ENCODE results near the gene PROSER3. TPM values are rescaled to one million over a fixed set of nuclear protein-coding genes. Genes with fewer than 3 reads are reported as not detected.
A peak's percentile ranks its signal among the peaks of the same experiment; 100 is the strongest.

The PROSER3 gene
- polyA plus RNA-seq, 4 donors = 1.8 to 15.0 (median 6.2) TPM

GRCh38 chr19:35744430-35745327 is 13.3 kb upstream of the PROSER3 start:
- DNase-seq (peak; percentile 96 to 98), FAIRE-seq (no peak)
- Histone ChIP-seq H3K36me3 (ENCODE audit: control insufficient read depth in 3 of 3, insufficient read depth in 2 of 3, low read depth in 1 of 3, low read length in 3 of 3) (peaks cover 0 to 28% (median 0%) of the 10 kb centered on the region in 3 donors), H3K4me3 (ENCODE audit: low read depth in 1 of 3, low read length in 3 of 3) (peak overlapping the region; percentile 77 to 99 (median 89)), H3K4me1 (ENCODE audit: control insufficient read depth in 3 of 3, insufficient read depth in 2 of 3, low read depth in 1 of 3, low read length in 2 of 3) (peaks cover 3 to 28% (median 4%) of the 10 kb centered on the region in 3 donors), H3K9me3 (ENCODE audit: control insufficient read depth in 2 of 2, insufficient read depth in 1 of 2, low read depth in 1 of 2, low read length in 1 of 2) (peaks cover 0 to 4% of the 10 kb centered on the region in 2 donors), H3K27me3 (ENCODE audit: control insufficient read depth in 3 of 3, insufficient read depth in 3 of 3, low read length in 3 of 3) (no peaks in the 10 kb centered on the region), H3K27ac (ENCODE audit: low read depth in 1 of 3, low read length in 2 of 3) (peak overlapping the region; percentile 92 to 100 (median 100))
- WGBS, 3 donors = 7 to 11% (median 7%) methylated on average over 37 to 41 of the region's 41 CpGs

GRCh38 chr19:35745328-35746086 is 12.5 kb upstream of the PROSER3 start, which contains the start of the genes PSENEN and U2AF1L4:
Gene PSENEN, plus strand, starts transcription at chr19:35745651. Its CDS starts 280 bp downstream, at chr19:35745931.
Gene U2AF1L4, minus strand, starts transcription at chr19:35745418. Its CDS starts 27 bp downstream, at chr19:35745391.
- Histone ChIP-seq H3K36me3 (ENCODE audit: control insufficient read depth in 3 of 3, insufficient read depth in 2 of 3, low read depth in 1 of 3, low read length in 3 of 3) (peaks cover 0 to 28% (median 0%) of the 10 kb centered on the region in 3 donors), H3K27ac (ENCODE audit: low read depth in 1 of 3, low read length in 2 of 3) (peak within 1 kb of the TSS; percentile 92 to 100 (median 100)), H3K4me3 (ENCODE audit: low read depth in 1 of 3, low read length in 3 of 3) (peak within 1 kb of the TSS; percentile 77 to 99 (median 89)), H3K9me3 (ENCODE audit: control insufficient read depth in 2 of 2, insufficient read depth in 1 of 2, low read depth in 1 of 2, low read length in 1 of 2) (peaks cover 0 to 4% of the 10 kb centered on the region in 2 donors), H3K27me3 (ENCODE audit: control insufficient read depth in 3 of 3, insufficient read depth in 3 of 3, low read length in 3 of 3) (no peaks in the 10 kb centered on the region), H3K4me1 (ENCODE audit: control insufficient read depth in 3 of 3, insufficient read depth in 2 of 3, low read depth in 1 of 3, low read length in 2 of 3) (peaks cover 3 to 25% (median 4%) of the 10 kb centered on the region in 3 donors)
- 0 to 1% (median 0%) methylated on average over 40 of the region's 40 CpGs for WGBS, 3 donors
- peak; percentile 100 for DNase-seq
- no peak for FAIRE-seq

- peak overlapping the region; percentile 41 to 100 (median 66) for H3K27ac ChIP-seq (ENCODE audit: low read depth in 1 of 3, low read length in 2 of 3)
- WGBS, 3 donors = 3 to 14% (median 7%) methylated on average over 4 of the region's 4 CpGs
- DNase-seq = no peak
- peaks cover 0 to 4% of the 10 kb centered on the region in 2 donors for H3K9me3 ChIP-seq (ENCODE audit: control insufficient read depth in 2 of 2, insufficient read depth in 1 of 2, low read depth in 1 of 2, low read length in 1 of 2)
- H3K36me3 ChIP-seq (ENCODE audit: control insufficient read depth in 3 of 3, insufficient read depth in 2 of 3, low read depth in 1 of 3, low read length in 3 of 3) = peaks cover 0 to 31% (median 0%) of the 10 kb centered on the region in 3 donors
- H3K4me3 ChIP-seq (ENCODE audit: low read depth in 1 of 3, low read length in 3 of 3) = peak overlapping the region; percentile 72 to 99 (median 77)
- peaks cover 3 to 23% (median 4%) of the 10 kb centered on the region in 3 donors for H3K4me1 ChIP-seq (ENCODE audit: control insufficient read depth in 3 of 3, insufficient read depth in 2 of 3, low read depth in 1 of 3, low read length in 2 of 3)
- H3K27me3 ChIP-seq (ENCODE audit: control insufficient read depth in 3 of 3, insufficient read depth in 3 of 3, low read length in 3 of 3) = no peaks in the 10 kb centered on the region
- FAIRE-seq = no peak
Measured at GRCh38 chr19:35746087-35746462, 11.9 kb upstream of the PROSER3 start.

- Histone ChIP-seq H3K36me3 (ENCODE audit: control insufficient read depth in 3 of 3, insufficient read depth in 2 of 3, low read depth in 1 of 3, low read length in 3 of 3) (peaks cover 0 to 35% (median 0%) of the 10 kb centered on the region in 3 donors), H3K27ac (ENCODE audit: low read depth in 1 of 3, low read length in 2 of 3) (no peak overlapping the region), H3K4me3 (ENCODE audit: low read depth in 1 of 3, low read length in 3 of 3) (peak overlapping the region in 2 of 3 donors; percentile 77 to 99), H3K9me3 (ENCODE audit: control insufficient read depth in 2 of 2, insufficient read depth in 1 of 2, low read depth in 1 of 2, low read length in 1 of 2) (peaks cover 0 to 4% of the 10 kb centered on the region in 2 donors), H3K27me3 (ENCODE audit: control insufficient read depth in 3 of 3, insufficient read depth in 3 of 3, low read length in 3 of 3) (no peaks in the 10 kb centered on the region), H3K4me1 (ENCODE audit: control insufficient read depth in 3 of 3, insufficient read depth in 2 of 3, low read depth in 1 of 3, low read length in 2 of 3) (peaks cover 3 to 23% (median 4%) of the 10 kb centered on the region in 3 donors)
- 87 to 93% (median 88%) methylated on average over 4 to 5 of the region's 5 CpGs for WGBS, 3 donors
- DNase-seq (no peak), FAIRE-seq (no peak)
Measured at GRCh38 chr19:35746531-35746930, 11.4 kb upstream of the PROSER3 start.

- Histone ChIP-seq H3K4me1 (ENCODE audit: control insufficient read depth in 3 of 3, insufficient read depth in 2 of 3, low read depth in 1 of 3, low read length in 2 of 3) (peaks cover 3 to 23% (median 4%) of the 10 kb centered on the region in 3 donors), H3K27me3 (ENCODE audit: control insufficient read depth in 3 of 3, insufficient read depth in 3 of 3, low read length in 3 of 3) (no peaks in the 10 kb centered on the region), H3K27ac (ENCODE audit: low read depth in 1 of 3, low read length in 2 of 3) (peak within 1 kb of the TSS in 2 of 3 donors; percentile 44 to 72), H3K4me3 (ENCODE audit: low read depth in 1 of 3, low read length in 3 of 3) (peak within 1 kb of the TSS; percentile 71 to 86 (median 78)), H3K36me3 (ENCODE audit: control insufficient read depth in 3 of 3, insufficient read depth in 2 of 3, low read depth in 1 of 3, low read length in 3 of 3) (peaks cover 0 to 40% (median 3%) of the 10 kb centered on the region in 3 donors), H3K9me3 (ENCODE audit: control insufficient read depth in 2 of 2, insufficient read depth in 1 of 2, low read depth in 1 of 2, low read length in 1 of 2) (peaks cover 0 to 4% of the 10 kb centered on the region in 2 donors)
- DNase-seq = peak; percentile 100
- FAIRE-seq = peak; percentile 76
- WGBS, 3 donors = 0 to 1% (median 1%) methylated on average over 45 of the region's 45 CpGs
Measured at GRCh38 chr19:35748106-35749020, 9.6 kb upstream of the PROSER3 start, which contains the start of gene LIN37. Gene LIN37, plus strand, starts transcription at chr19:35748576. Its CDS starts 149 bp downstream, at chr19:35748725.

GRCh38 chr19:35750167-35750566 is 7.8 kb upstream of the PROSER3 start:
- no peak for DNase-seq
- no peak overlapping the region for H3K27ac ChIP-seq (ENCODE audit: low read depth in 1 of 3, low read length in 2 of 3)
- no peak for FAIRE-seq

GRCh38 chr19:35751839-35752745 is 5.9 kb upstream of the PROSER3 start:
- Histone ChIP-seq H3K27me3 (ENCODE audit: control insufficient read depth in 3 of 3, insufficient read depth in 3 of 3, low read length in 3 of 3) (peaks cover 0 to 23% (median 0%) of the 10 kb centered on the region in 3 donors), H3K9me3 (ENCODE audit: control insufficient read depth in 2 of 2, insufficient read depth in 1 of 2, low read depth in 1 of 2, low read length in 1 of 2) (no peaks in the 10 kb centered on the region), H3K36me3 (ENCODE audit: control insufficient read depth in 3 of 3, insufficient read depth in 2 of 3, low read depth in 1 of 3, low read length in 3 of 3) (peaks cover 0 to 40% (median 10%) of the 10 kb centered on the region in 3 donors), H3K27ac (ENCODE audit: low read depth in 1 of 3, low read length in 2 of 3) (no peak overlapping the region), H3K4me3 (ENCODE audit: low read depth in 1 of 3, low read length in 3 of 3) (no peak overlapping the region), H3K4me1 (ENCODE audit: control insufficient read depth in 3 of 3, insufficient read depth in 2 of 3, low read depth in 1 of 3, low read length in 2 of 3) (peaks cover 0 to 26% (median 10%) of the 10 kb centered on the region in 3 donors)
- 89 to 91% (median 90%) methylated on average over 14 of the region's 14 CpGs for WGBS, 3 donors
- no peak for DNase-seq
- FAIRE-seq = no peak

More at GRCh38 chr19:35750167-35750566, 7.8 kb upstream of the PROSER3 start:
- peaks cover 3 to 20% (median 4%) of the 10 kb centered on the region in 3 donors for H3K4me1 ChIP-seq (ENCODE audit: control insufficient read depth in 3 of 3, insufficient read depth in 2 of 3, low read depth in 1 of 3, low read length in 2 of 3)
- H3K4me3 ChIP-seq (ENCODE audit: low read depth in 1 of 3, low read length in 3 of 3) = no peak overlapping the region
- H3K36me3 ChIP-seq (ENCODE audit: control insufficient read depth in 3 of 3, insufficient read depth in 2 of 3, low read depth in 1 of 3, low read length in 3 of 3) = peaks cover 0 to 45% (median 10%) of the 10 kb centered on the region in 3 donors
- 91 to 98% (median 97%) methylated on average over 2 to 5 of the region's 5 CpGs for WGBS, 3 donors
- peaks cover 0 to 5% (median 0%) of the 10 kb centered on the region in 3 donors for H3K27me3 ChIP-seq (ENCODE audit: control insufficient read depth in 3 of 3, insufficient read depth in 3 of 3, low read length in 3 of 3)
- no peaks in the 10 kb centered on the region for H3K9me3 ChIP-seq (ENCODE audit: control insufficient read depth in 2 of 2, insufficient read depth in 1 of 2, low read depth in 1 of 2, low read length in 1 of 2)
